ENCODE results near the gene SMPD3.

DNA sequence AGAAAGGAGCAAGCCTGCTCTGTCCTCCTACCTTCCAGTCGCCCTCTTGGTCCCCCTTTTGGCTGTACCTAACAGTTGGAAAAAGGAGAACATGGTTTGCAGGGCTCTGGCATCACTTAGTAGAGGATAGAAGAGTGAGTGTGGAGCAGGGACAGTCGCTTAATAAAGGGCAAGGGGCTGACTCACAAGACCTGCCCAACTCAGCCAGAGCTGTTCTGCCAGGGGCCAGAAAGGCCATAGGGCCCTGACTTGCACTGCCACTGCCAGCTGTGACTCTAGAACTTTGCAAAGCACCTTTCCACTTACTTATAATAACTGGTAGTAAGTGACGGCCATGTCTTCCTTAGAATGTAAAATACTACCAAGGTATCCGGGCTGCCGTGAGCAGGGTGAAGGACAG, 124.0 kb downstream of the SMPD3 start:
- TF ChIP-seq TAF1 (IDR thresholded peaks at IDR 0.05; ENCODE audit: borderline replicate concordance, insufficient read depth, low read length) (no peak), POLR2AphosphoS5 (IDR thresholded peaks at IDR 0.05; ENCODE audit: low read depth, low read length) (no peak), SIN3A (IDR thresholded peaks at IDR 0.05; ENCODE audit: borderline replicate concordance, insufficient read depth, low read length) (no peak), FOXP2 (optimal IDR thresholded peaks at IDR 0.05; ENCODE audit: borderline replicate concordance, extremely low read depth, extremely low read length, insufficient read depth) (no peak)
- TF ChIP-seq, protein P1, sequence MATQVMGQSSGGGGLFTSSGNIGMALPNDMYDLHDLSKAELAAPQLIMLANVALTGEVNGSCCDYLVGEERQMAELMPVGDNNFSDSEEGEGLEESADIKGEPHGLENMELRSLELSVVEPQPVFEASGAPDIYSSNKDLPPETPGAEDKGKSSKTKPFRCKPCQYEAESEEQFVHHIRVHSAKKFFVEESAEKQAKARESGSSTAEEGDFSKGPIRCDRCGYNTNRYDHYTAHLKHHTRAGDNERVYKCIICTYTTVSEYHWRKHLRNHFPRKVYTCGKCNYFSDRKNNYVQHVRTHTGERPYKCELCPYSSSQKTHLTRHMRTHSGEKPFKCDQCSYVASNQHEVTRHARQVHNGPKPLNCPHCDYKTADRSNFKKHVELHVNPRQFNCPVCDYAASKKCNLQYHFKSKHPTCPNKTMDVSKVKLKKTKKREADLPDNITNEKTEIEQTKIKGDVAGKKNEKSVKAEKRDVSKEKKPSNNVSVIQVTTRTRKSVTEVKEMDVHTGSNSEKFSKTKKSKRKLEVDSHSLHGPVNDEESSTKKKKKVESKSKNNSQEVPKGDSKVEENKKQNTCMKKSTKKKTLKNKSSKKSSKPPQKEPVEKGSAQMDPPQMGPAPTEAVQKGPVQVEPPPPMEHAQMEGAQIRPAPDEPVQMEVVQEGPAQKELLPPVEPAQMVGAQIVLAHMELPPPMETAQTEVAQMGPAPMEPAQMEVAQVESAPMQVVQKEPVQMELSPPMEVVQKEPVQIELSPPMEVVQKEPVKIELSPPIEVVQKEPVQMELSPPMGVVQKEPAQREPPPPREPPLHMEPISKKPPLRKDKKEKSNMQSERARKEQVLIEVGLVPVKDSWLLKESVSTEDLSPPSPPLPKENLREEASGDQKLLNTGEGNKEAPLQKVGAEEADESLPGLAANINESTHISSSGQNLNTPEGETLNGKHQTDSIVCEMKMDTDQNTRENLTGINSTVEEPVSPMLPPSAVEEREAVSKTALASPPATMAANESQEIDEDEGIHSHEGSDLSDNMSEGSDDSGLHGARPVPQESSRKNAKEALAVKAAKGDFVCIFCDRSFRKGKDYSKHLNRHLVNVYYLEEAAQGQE (IDR thresholded peaks at IDR 0.05; ENCODE audit: insufficient read depth in 1 of 2, low read depth in 2 of 2, low read length in 2 of 2), result no peak
